SK-N-SH (cell line): ENCODE data around the gene ELANE. TPM values are rescaled to one million over a fixed set of nuclear protein-coding genes. Genes with fewer than 3 reads are reported as not detected.
A peak's percentile ranks its signal among the peaks of the same experiment; 100 is the strongest.

ENCODE experiments used
- CTCF ChIA-PET: fragments of 300-600, 350-600 bp; formaldehyde crosslinking; extraction: SDS; loops from one replicate; lab custom pipeline; 2021; lab: Yijun Ruan, JAX
- POLR2A ChIA-PET: fragments of 350-600 bp; sonication (Branson Sonifier 250); formaldehyde crosslinking; extraction: SDS; loops from one replicate; lab custom pipeline; 2020; ENCODE audit warnings: antibody characterized with exemption, inconsistent platforms; lab: Yijun Ruan, JAX
- DNase-seq: peaks from one replicate; pipeline ENCODE4 v3.0.0; 2012
- H2AFZ ChIP-seq: fragments of 200-600 bp; sonication (generic); 2 replicates; pipeline ENCODE4 v1.8.1; 2016; ENCODE audit warnings: antibody characterized with exemption, mild to moderate bottlenecking, low read depth
- H3F3A ChIP-seq: fragments of 200-600 bp; sonication (generic); replicated peaks from 2 replicates; pipeline ENCODE3; 2016; ENCODE audit warnings: antibody characterized with exemption, mild to moderate bottlenecking; ENCODE audit not compliant: insufficient read depth
- H3K27ac ChIP-seq, 2 experiments: fragments of 200-500 bp in 1 of 2; fragments of 200-600 bp in 1 of 2; sonication (Bioruptor generic) in 1 of 2; sonication (generic), shearing (Covaris generic) in 1 of 2; 2 replicates each; pipeline versions ENCODE4 v1.5.1 to v1.6.1; 2014 to 2016; ENCODE audit warnings: low read depth in 2 of 2, inconsistent platforms in 1 of 2, low read length in 1 of 2, mild to moderate bottlenecking in 1 of 2, mixed read lengths in 1 of 2
- H3K27me3 ChIP-seq: fragments of 200-600 bp; sonication (generic), shearing (Covaris generic); 2 replicates; pipeline ENCODE4 v1.6.1; 2016; ENCODE audit warnings: mixed run types; ENCODE audit not compliant: insufficient read depth
- H3K36me3 ChIP-seq, 2 experiments: fragments of 200-500 bp in 1 of 2; fragments of 200-600 bp in 1 of 2; sonication (Bioruptor generic) in 1 of 2; sonication (generic) in 1 of 2; replicated peaks in 1 of 2; 2 replicates each; pipeline versions ENCODE3 to v1.5.1; 2014 to 2016; ENCODE audit warnings: low read length in 1 of 2, mild to moderate bottlenecking in 1 of 2; ENCODE audit not compliant: insufficient read depth in 2 of 2, control insufficient read depth in 1 of 2
- H3K4me1 ChIP-seq, 2 experiments: fragments of 200-500 bp in 1 of 2; fragments of 200-600 bp in 1 of 2; sonication (Bioruptor generic) in 1 of 2; sonication (generic), shearing (Covaris generic) in 1 of 2; 2 replicates each; pipeline versions ENCODE4 v1.5.1 to v1.6.1; 2014 to 2016; ENCODE audit warnings: low read depth in 1 of 2, low read length in 1 of 2, mixed run types in 1 of 2; ENCODE audit not compliant: insufficient read depth in 2 of 2, control insufficient read depth in 1 of 2
- H3K4me2 ChIP-seq: fragments of 200-600 bp; sonication (generic), shearing (Covaris generic); 2 replicates; pipeline ENCODE4 v1.6.1; 2017; ENCODE audit warnings: mixed run types
- H3K4me3 ChIP-seq, 2 experiments: fragments of 200-500 bp in 1 of 2; fragments of 200-600 bp in 1 of 2; sonication (Bioruptor generic) in 1 of 2; sonication (generic), shearing (Covaris generic) in 1 of 2; 2 replicates each; pipeline versions ENCODE4 v1.5.1 to v1.8.1; 2014 to 2016; ENCODE audit warnings: low read depth in 2 of 2, inconsistent platforms in 1 of 2, low read length in 1 of 2, mild to moderate bottlenecking in 1 of 2, mixed read lengths in 1 of 2, moderate library complexity in 1 of 2
- H3K79me2 ChIP-seq: fragments of 200-600 bp; sonication (generic); 2 replicates; pipeline ENCODE4 v1.8.1; 2017; ENCODE audit warnings: mild to moderate bottlenecking; ENCODE audit not compliant: insufficient read depth
- H3K9ac ChIP-seq: fragments of 200-600 bp; sonication (generic); 2 replicates; pipeline ENCODE4 v1.6.1; 2017; ENCODE audit warnings: mixed run types
- H3K9me2 ChIP-seq: fragments of 200-600 bp; sonication (generic); 2 replicates; pipeline ENCODE4 v1.6.1; 2017; ENCODE audit warnings: mixed run types
- H3K9me3 ChIP-seq: fragments of 200-600 bp; sonication (generic); 2 replicates; pipeline ENCODE4 v1.6.1; 2017; ENCODE audit warnings: mixed run types, mild to moderate bottlenecking, moderate library complexity
- H4K20me1 ChIP-seq: fragments of 200-600 bp; sonication (generic); 2 replicates; pipeline ENCODE4 v1.6.1; 2017; ENCODE audit warnings: mild to moderate bottlenecking, mixed run types; ENCODE audit not compliant: insufficient read depth
- CTCF ChIP-seq: fragments of 200-600 bp; sonication (generic); IDR thresholded peaks from 2 replicates; pipeline ENCODE4 v1.6.1; 2017; ENCODE audit warnings: antibody characterized with exemption, mild to moderate bottlenecking, moderate library complexity
- ELF1 ChIP-seq: IDR thresholded peaks from 2 replicates; pipeline ENCODE4 v1.4.0; 2012
- EP300 ChIP-seq, 2 experiments: IDR thresholded peaks; 2 replicates each; pipeline versions ENCODE4 v1.4.0 to v1.6.1; 2012; ENCODE audit warnings: borderline replicate concordance in 1 of 2, low read depth in 1 of 2, low read length in 1 of 2
- FOXM1 ChIP-seq: IDR thresholded peaks from 2 replicates; pipeline ENCODE4 v1.4.0; 2012; ENCODE audit warnings: low read depth, mild to moderate bottlenecking
- GABPA ChIP-seq: IDR thresholded peaks from 2 replicates; pipeline ENCODE4 v1.4.0; 2012; ENCODE audit warnings: low read depth, mild to moderate bottlenecking
- GATA2 ChIP-seq: sonication (generic); formaldehyde crosslinking; IDR thresholded peaks from 2 replicates; pipeline ENCODE4 v1.5.0; 2020; ENCODE audit warnings: mild to moderate bottlenecking, missing genetic modification reagents
- JUND ChIP-seq: IDR thresholded peaks from 2 replicates; pipeline ENCODE4 v1.4.0; 2012
- MEF2A ChIP-seq: IDR thresholded peaks from 2 replicates; pipeline ENCODE4 v1.4.0; 2012; ENCODE audit warnings: low read depth, borderline replicate concordance
- MXI1 ChIP-seq: IDR thresholded peaks from 2 replicates; pipeline ENCODE4 v1.6.1; 2012; ENCODE audit warnings: mild to moderate bottlenecking, low read depth, low read length, improper control_type of control experiment
- NFIC ChIP-seq: IDR thresholded peaks from 2 replicates; pipeline ENCODE4 v1.4.0; 2012; ENCODE audit warnings: borderline replicate concordance
- NRF1 ChIP-seq: IDR thresholded peaks from 2 replicates; pipeline ENCODE4 v1.6.1; 2012; ENCODE audit warnings: low read depth, mild to moderate bottlenecking, low read length
- POLR2AphosphoS5 ChIP-seq: IDR thresholded peaks from 2 replicates; pipeline ENCODE4 v1.6.1; 2012; ENCODE audit warnings: low read depth, low read length
- RCOR1 ChIP-seq: fragments of 150-350 bp; IDR thresholded peaks from 2 replicates; pipeline ENCODE4 v1.6.1; 2017; ENCODE audit warnings: antibody characterized with exemption, low read length
- RFX5 ChIP-seq: IDR thresholded peaks from 2 replicates; pipeline ENCODE4 v1.6.1; 2012; ENCODE audit warnings: mild to moderate bottlenecking, improper control_type of control experiment, low read length
- SIN3A ChIP-seq: IDR thresholded peaks from 2 replicates; pipeline ENCODE4 v1.6.1; 2012; ENCODE audit warnings: low read depth, mild to moderate bottlenecking, low read length, moderate library complexity, borderline replicate concordance
- TEAD4 ChIP-seq: IDR thresholded peaks from 2 replicates; pipeline ENCODE4 v1.4.0; 2012; ENCODE audit warnings: mild to moderate bottlenecking, borderline replicate concordance; ENCODE audit not compliant: insufficient read depth
- USF1 ChIP-seq: IDR thresholded peaks from 2 replicates; pipeline ENCODE4 v1.4.0; 2012; ENCODE audit warnings: low read depth, borderline replicate concordance
- ZBTB33 ChIP-seq: IDR thresholded peaks from 2 replicates; pipeline ENCODE4 v1.4.0; 2012; ENCODE audit warnings: low read depth, borderline replicate concordance
- WGBS: methylation state at CpG from one replicate; pipeline ENCODE4 v1.1.6; 2017; ENCODE audit warnings: low lambda C conversion rate; 5-methylcytosine and 5-hydroxymethylcytosine counted together
- polyA plus RNA-seq, 3 experiments: library from polyadenylated mRNA; depleted of rRNA; stranded (reverse); fragments of >200 nt; gene quantifications; 2 replicates each; pipeline ENCODE4 v1.2.3, GENCODE V29; 2012
- TF ChIP-seq, protein P1 (sequence below): fragments of 150-350 bp; IDR thresholded peaks from 2 replicates; pipeline ENCODE4 v1.6.1; 2016; ENCODE audit warnings: mild to moderate bottlenecking, low read depth, low read length
- TF ChIP-seq, protein P2 (sequence below): fragments of 150-350 bp; IDR thresholded peaks from 2 replicates; pipeline ENCODE4 v1.6.1; 2017; ENCODE audit warnings: antibody characterized with exemption, low read length, low read depth, borderline replicate concordance

The ELANE gene
- polyA plus RNA-seq, 1 of the 3 experiments (the other 2 are of a cell fraction): not detected

GRCh38 chr19:892894-893689, 41.0 kb downstream of the ELANE start, which contains the start of the genes MED16 and RNU6-9 (continued):
- TF ChIP-seq ZBTB33: no peak
- no peak for TF ChIP-seq FOXM1
- peak; percentile 26; the same call in 1 of the 2 replicates for TF ChIP-seq GABPA
- TF ChIP-seq JUND: no peak
- no peak for TF ChIP-seq EP300 (IDR thresholded peaks at IDR 0.05; ENCODE audit: borderline replicate concordance in 1 of 2, low read depth in 1 of 2, low read length in 1 of 2)
- no peak for TF ChIP-seq GATA2 (CRISPR knock-in tag)
- TF ChIP-seq POLR2AphosphoS5: peak; percentile 67
- no peak for TF ChIP-seq USF1
- TF ChIP-seq ELF1: no peak
- TF ChIP-seq NRF1: no peak; the same call in 1 of the 2 replicates
- TF ChIP-seq RFX5: no peak
- peak; percentile 92 for TF ChIP-seq TEAD4
- TF ChIP-seq, protein P1, sequence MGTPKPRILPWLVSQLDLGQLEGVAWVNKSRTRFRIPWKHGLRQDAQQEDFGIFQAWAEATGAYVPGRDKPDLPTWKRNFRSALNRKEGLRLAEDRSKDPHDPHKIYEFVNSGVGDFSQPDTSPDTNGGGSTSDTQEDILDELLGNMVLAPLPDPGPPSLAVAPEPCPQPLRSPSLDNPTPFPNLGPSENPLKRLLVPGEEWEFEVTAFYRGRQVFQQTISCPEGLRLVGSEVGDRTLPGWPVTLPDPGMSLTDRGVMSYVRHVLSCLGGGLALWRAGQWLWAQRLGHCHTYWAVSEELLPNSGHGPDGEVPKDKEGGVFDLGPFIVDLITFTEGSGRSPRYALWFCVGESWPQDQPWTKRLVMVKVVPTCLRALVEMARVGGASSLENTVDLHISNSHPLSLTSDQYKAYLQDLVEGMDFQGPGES: no peak
- TF ChIP-seq CTCF: no peak

DNA sequence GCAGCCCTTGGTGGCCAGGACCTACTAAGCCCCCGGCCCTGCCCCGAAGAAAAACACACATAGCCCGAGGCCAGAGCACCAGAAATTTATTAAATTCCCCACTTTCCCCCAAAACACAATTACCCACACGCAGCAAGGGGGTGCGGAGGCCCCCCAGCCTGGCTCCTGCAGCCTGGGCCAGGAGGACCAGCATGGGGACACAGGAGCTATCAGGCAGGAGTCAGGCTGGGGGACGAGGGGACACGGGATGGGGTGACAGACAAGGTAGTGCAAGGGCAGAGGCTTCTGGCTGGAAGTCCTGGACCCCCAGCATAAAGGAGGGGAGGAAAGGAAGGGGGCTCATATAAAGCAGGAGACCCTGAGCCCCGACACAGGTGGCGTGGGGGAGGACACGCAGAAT, 44.3 kb downstream of the ELANE start:
- ChIA-PET CTCF (interaction anchor here (0.8 to 2.4 kb wide), 4 partner anchors 11 to 40 kb away, joined by 3 to 16 read pairs (median 6); no protein-coding TSS in a partner anchor), POLR2A (no interaction called here)
- H3F3A ChIP-seq: peaks cover 12% of the 10 kb centered on the region
- H3K27me3 ChIP-seq: no peaks in the 10 kb centered on the region
- no peaks in the 10 kb centered on the region for H3K9me2 ChIP-seq
- 99% methylated on average over 7 of the region's 10 CpGs for WGBS
- peaks cover 0 to 4% of the 10 kb centered on the region in 2 experiments; a peak in 1 of 4 replicates for H3K4me1 ChIP-seq
- H3K79me2 ChIP-seq: peaks cover 7% of the 10 kb centered on the region
- H3K9ac ChIP-seq: no peak overlapping the region
- H4K20me1 ChIP-seq: no peaks in the 10 kb centered on the region
- H2AFZ ChIP-seq: no peak overlapping the region
- H3K27ac ChIP-seq: no peak overlapping the region
- H3K4me3 ChIP-seq: no peak overlapping the region
- H3K36me3 ChIP-seq: peaks cover 0 to 13% of the 10 kb centered on the region in 2 experiments
- no peak for DNase-seq
- H3K4me2 ChIP-seq: no peak overlapping the region
- no peaks in the 10 kb centered on the region for H3K9me3 ChIP-seq
- TF ChIP-seq MXI1 (no peak), RCOR1 (no peak), ZBTB33 (no peak), FOXM1 (no peak), GATA2 (CRISPR knock-in tag) (no peak), MEF2A (no peak), NFIC (no peak), GABPA (no peak), SIN3A (no peak)
- TF ChIP-seq, protein P1: no peak
- TF ChIP-seq, protein P2, sequence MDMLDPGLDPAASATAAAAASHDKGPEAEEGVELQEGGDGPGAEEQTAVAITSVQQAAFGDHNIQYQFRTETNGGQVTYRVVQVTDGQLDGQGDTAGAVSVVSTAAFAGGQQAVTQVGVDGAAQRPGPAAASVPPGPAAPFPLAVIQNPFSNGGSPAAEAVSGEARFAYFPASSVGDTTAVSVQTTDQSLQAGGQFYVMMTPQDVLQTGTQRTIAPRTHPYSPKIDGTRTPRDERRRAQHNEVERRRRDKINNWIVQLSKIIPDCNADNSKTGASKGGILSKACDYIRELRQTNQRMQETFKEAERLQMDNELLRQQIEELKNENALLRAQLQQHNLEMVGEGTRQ: no peak
